Activated T-cell treated with anti-CD3 and anti-CD28 coated beads for 24 hours (primary cell): ENCODE measurements around the gene STC2.

Experiments used
- DNase-seq: peaks from one replicate; pipeline ENCODE4 v3.0.0-alpha.2; 2020; ENCODE audit warnings: low read depth

STC2 gene

DNA sequence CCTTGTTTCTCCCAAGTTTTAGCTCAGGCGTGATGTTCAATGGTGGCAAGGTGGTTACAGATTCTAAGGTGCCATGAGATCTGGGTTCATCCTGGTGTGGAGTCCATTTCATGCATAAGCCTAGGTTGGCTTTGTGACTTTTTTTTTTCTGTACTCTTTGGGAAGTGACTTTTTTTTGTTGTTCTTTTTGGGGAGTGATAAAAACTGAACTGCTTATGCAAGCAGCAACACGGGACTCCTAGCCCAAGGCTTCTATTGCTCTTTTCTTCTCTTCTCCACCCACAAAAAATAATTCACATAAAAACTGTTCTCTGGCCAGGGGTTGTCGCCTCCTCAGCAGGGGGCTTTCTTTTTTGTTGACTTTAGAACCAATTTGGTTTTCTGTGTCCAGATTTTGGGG is 15.4 kb downstream of the STC2 start:
- DNase-seq, result no peak

DNA sequence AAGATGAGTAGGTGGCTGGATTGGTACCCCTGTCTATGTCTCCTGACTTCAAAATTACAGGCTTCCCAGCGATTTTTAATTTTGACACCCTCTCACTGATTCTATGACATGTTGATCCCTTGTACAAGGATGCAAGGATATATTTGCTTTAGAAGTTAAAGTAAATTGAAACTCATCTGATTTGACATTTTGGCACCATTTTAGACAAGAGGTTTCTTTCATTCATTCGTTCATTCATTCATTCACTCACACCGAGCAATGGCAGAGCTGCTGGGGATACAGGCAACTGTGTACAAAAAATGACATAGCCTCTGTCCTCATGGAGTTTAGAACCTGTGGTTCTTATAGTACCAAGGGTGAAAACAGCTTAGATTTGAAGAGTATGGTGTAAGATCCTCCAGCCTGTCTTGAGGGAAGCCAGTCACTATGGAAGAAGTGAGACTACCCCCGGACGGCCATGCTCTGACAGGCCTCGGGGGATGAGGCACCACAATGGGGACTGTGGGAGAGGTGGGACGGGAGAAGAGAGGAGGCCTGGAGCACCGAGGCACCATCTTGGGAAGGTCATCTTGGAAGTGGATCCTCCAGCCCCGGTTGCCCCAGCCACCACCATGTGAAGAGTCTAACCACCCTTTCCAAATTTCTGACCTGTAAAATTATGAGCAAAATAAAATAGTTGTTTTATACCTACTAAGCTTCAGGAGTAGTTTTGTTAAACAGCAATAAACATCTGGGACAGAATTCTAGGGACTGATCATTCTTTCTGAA is 16.2 kb downstream of the STC2 start:
- DNase-seq, result no peak

DNA sequence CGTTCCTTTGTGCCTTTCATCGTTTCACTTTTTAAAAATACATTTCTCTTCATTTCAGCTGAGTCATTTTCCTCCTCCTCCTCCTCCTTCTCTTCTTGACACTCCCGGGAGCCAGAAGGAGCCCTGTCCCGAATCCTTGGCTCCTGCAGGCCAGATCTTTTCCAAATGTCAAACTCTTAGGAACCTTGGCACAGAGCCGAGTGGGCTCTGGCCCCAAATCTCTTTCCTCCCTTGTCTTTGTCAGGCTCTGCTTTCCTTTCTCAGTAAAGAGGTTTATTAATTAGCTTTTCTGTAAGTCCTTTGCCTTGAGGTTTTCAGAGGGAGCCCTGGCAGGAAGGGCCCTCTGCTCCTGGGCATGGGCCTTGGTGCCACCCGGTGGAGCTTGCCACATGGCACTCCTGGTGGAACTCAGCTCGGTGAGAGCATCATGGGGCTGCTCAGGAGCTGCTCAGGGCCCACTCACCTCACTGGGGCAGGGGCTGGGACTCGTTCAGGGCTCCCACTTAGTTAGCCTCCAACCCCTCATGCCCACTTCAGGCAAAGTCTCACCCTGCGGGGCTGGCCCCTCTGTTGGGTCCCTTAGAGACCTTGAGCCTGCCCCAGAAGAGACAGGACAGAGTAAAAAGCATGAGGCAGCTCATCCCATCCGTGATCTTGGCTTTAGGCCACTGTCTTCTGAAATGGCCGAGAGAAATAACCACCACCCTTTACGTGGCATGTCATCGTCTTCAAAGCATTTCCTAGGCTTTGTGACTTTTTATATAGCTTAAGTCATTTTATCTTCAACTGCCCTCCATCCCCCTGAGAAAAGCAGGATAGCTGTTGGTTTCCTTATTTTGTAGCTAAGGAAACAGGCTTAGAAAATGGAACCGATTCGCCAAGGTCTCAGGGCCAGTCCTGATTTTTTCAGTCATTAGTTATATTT is 17.1 kb downstream of the STC2 start:
- DNase-seq, result no peak

DNA sequence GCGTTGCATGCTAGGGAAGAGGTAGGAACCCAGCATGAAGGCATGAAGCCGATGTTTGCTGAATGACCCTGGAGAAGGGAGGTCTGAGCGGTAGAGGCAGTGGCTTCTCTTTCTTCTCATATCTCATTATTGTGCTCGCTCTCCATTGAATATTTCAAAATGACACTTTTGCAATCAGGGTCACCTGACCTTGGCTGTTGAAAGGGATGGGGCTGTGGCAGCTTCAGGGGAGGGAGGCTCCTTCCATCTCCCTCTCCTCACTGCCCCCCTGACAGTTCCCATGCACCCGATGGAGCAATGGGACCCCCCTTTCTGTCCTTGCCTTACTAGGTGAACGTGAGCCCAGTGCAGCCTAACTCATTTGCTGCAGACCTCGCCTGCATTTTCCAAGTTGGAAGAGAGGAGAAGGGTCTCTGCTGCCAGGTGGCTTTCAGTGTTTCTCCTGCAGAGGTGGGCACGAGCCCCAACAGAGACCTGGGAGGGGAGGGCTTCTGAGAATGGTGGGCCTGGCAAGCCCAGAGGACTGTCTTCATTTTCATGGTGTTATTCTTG is 17.9 kb downstream of the STC2 start:
- DNase-seq, result no peak

DNA sequence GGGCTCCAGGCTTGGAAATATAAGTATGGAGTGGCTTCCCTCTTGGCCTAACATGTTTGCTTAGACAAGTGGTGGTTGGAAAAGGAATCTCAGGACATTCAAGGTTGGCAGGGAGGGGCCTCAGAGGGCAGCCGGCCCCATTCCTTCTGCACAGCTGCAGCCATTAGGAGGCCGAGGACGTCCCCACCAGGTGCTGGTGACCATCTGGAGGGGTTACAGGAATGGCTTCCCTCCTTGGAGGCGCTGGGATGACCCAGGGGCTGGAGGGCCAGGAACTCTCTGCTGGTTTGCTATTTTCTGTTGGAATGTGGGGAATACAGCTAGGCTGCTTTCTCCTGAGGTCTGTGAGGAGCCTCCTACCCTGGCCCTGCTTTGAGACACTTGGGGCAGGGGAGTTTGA is 18.5 kb downstream of the STC2 start:
- DNase-seq, result no peak

DNA sequence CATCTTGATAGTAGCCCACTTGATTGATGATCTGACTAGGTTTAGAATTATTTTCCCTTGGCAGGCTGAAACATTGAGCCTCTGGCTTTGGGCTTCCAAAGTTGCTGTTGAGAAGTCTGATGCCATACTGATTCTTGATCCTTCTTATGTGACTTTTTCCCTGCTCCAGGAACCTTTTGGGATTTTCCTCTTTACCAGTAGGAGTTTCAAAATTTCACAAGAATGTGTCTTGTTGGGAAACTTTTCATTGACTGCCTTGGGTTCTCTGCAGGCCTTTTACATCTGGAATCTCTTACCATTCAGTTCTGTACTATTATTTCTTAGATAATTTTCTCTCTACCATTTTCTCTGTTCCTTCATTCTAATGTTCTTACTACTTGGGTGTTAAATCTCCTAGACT is 20.0 kb downstream of the STC2 start:
- no peak for DNase-seq

DNA sequence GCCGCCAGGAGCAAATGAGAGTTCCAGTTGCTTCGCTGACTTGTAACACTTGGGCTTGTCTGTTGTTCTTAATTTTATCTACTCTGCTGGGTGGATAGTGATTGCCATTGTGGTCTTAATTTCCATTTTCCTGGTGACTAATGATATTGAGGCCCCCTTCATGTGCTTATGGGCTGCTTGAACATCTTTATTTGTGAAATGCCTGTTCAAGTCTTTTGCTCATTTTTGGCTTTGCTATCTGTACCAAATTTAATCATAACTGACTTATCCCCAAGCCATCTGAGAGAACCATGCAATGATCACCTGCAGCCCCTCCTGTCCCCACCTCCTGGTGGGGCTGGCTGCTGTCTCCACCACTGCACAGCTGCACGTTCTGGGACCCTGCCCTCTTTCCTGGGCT is 20.5 kb downstream of the STC2 start:
- no peak for DNase-seq

DNA sequence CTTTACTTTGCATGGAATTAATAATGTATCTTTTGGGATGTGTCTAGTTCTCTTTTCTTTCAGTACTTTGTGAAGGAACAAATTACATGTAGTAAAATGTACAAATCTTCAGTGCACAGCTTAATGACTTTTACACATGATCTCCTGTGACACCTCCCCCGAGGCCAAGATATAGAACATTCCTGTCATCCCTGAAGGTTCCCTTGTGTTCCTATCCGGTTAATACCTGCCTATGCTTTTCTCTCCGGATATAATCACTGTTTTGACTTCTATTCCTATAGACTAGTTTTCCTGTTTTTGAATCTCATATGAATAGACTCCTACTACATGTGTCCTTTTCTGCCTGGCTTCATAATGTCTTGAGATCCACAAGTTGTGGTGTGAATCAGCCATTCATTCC is 21.5 kb downstream of the STC2 start:
- DNase-seq, result no peak

DNA sequence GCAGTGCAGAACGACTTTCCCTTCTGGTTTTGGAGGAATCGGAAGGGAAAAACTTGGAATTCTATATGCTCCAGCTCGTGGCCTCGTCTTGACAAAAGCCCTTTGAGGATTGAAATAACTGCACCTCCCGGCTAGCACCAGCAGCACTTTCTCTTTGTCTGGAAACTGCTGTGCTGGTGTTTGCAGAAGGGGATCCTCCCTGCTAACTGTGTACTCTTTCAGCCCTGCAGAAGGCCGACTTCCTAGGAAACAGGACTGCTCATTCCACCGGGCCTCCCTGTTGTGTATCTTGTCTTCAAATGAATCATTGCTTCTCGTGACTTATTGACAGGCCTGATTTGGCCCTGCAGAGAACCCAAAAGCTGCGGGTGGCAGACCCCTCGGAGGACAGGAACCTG is 23.6 kb downstream of the STC2 start:
- no peak for DNase-seq

DNA sequence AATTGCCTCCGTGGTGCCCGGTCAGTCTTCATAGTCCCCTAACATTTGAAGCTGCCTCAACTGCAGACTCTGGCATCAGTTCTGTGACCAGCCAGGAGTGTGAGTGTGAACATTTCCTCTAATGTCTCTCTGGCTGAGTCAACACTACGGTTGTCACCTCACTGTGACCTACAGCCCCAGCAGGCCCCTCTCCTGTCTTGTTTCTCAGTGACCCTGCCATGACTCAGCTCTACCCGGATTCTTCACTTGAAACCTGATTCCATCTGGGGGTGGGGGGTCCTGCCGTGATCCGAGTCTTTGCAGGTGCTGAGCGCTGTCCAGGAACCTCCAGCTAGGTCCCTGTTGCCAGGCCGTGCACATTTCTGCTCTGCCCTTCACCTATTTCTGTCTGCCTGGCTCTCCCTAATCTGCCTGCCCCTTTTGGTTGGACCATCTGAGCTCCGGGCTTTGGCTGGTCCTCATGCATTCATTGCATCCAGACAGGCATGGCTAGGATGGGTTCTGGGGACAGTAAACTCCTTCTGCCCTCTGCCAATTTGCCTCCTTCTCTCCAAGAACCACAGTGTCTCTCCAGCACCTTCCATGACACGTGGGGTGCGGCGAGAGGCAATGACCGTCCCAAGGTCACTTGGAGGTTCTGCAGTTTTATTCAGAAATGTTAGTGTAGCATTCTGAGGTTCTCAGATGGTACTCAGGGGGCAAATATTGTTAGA is 24.2 kb downstream of the STC2 start:
- DNase-seq, result no peak

- no peak for DNase-seq
Measured at GRCh38 chr5:173302546-173303155, 25.6 kb downstream of the STC2 start.

DNA sequence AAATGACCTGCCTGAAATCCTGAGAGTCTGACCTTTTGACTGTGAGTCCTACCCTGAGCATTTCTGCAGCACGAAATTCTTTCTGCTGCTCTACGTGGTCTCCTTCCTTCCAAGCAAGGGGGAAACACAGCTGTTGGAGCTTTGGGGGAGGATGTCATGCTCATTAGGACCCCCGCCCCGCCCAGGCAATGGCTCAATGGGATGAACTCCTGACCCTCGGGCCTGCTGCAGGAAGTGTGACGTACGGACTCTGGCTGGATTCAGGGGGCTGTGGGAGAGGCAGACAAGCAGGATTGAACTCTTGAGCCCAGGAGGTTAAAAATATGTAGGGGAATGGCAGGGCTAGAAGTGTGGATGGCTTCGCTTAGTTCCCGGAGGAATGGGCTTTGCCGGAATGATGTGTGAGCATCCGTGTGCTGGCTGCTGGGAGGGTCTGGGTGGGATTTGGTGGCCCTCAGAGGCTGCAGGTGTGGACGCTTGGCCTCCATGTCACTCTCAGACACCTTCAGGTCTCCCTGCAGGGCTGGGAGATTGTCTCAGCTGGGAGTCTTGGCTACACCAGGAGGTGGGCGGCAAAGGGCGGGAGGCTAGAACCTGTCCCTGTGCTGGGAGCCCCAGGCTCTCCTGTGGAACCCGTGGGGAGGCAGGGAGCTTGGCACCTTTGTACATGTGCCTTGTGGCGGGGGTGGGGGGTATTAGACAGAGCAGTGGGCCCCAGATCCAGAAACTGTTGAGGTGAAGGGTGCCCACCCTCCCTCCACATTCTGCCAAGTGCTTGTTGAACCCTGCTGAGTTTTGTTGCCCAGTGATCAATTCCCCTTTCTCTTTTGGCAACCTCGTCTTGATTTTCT is 26.3 kb downstream of the STC2 start:
- DNase-seq, result no peak

DNA sequence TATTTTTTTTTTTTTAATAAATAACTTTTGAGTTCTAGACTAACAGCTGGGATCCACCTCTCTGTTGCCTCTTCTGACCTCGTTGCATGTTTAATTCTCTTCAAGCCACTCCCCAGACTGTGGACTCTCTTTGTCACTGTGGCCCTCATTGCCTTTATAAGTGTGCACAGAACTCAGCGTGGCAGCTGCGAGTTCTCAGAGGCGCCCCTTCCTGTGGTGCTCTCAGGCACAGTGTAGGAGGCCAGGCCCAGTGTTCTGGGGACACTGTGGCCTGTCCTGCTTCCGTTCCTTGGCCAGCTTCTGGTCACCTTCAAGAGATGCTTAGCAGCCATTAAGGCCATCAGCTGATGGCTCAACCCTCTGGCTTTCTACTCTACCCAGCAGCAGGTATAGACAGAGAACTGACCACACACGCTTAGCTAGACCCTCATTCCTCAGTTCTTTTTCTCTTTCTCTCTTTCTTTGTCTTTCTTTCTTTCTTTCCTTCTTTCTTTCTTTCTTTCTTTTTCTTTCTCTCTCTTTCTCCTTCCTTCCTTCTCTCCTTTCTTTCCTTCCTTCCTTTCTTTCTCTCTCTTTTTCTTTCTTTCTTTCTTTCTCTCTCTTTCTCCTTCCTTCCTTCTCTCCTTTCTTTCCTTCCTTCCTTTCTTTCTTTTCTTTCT is 27.7 kb downstream of the STC2 start:
- no peak for DNase-seq

- no peak for DNase-seq
Measured at GRCh38 chr5:173299820-173300219, 28.4 kb downstream of the STC2 start.

DNA sequence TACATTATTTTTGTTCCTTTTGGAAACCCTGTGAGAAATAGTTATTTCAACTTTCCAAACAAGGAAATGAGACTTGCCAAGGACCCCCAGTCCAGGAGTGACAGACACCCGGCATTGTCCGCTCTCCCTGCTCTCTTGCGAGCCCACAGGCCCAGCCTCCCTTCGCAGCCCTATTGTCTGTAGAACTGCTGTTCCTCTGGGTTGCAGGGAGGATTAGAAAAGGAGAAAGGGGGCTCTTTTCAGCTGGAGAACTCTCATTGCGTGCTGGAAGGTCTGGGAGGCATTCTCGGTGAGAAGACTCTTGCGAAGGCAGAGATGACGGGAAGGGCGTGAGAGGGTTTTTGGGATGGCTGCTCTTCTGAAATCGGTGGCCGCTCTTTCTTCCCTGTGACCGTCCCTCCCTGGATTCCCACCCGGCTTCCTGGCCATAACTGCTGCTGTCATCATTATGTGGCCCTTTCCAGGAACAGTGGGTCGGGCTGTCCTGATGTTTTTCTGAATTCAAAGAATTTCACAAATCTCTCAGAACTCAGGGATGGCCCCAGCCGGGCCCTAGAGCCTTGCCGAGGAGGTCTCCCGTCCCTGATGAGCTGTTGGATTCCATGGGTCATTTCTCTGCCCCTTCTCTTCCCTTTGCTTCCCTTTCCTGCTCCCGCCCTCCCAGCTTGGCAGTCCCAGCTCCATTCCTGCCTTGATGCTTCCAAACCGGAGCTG is 29.8 kb downstream of the STC2 start:
- DNase-seq, result no peak

DNA sequence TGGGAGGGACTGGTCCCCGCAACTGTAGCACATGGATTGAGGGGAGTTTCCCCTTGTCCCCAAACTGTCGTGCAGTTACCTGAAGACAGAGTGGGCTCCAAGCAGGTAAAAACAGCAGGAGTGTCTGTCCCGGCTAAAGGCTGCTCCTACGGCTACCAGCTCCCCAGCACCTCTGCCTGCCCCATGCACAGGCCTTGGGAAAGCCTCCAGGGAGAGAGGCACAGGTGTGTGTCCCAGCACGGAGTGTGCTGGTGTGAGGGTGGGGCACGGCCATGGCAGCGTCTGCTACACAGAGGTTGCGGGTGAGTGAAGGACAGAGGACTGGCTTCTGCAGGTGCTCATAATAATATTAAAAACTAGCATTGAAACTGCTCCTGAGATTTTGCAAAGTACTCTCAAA is 30.4 kb downstream of the STC2 start:
- no peak for DNase-seq

- no peak for DNase-seq
Measured at GRCh38 chr5:173296737-173297676, 31.2 kb downstream of the STC2 start.

DNA sequence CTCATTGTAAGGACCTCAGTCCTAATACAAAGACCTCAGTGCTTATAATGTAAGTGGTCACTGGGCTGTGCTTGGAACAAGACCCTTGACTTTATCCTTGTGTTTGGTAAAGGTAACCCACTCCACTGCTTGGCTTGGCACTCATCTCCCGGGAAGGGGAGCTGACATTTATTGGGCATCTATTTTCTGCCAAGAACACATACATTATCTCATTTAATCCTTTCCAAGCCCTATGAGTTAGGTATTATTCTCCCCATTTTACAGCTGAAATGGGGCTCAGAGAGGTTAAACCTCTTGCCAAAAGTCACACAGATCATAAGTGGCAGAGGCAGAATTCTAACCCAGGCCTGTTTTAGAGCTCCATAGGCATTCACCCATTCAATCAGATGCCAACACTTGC is 32.4 kb downstream of the STC2 start:
- DNase-seq, result no peak
